Measurements from ENCODE around the gene BRSK1. TPM values are rescaled to one million over a fixed set of nuclear protein-coding genes. Genes with fewer than 3 reads are reported as not detected.

BRSK1 gene
- polyA plus RNA-seq, 1 donor from 2014 or later = 213 TPM

GRCh38 chr19:55300886-55301458 is 17.2 kb downstream of the BRSK1 start:
- Histone ChIP-seq H3K27ac (ENCODE audit: low read length) (no peak overlapping the region), H3F3A (ENCODE audit: insufficient read depth, low read length, poor library complexity, severe bottlenecking) (no peaks in the 10 kb centered on the region), H3K4me2 (ENCODE audit: low read length) (no peak overlapping the region), H3K36me3 (ENCODE audit: insufficient read depth, low read length) (no peaks in the 10 kb centered on the region), H3K79me2 (replicated peaks; ENCODE audit: insufficient read depth, low read length) (no peaks in the 10 kb centered on the region), H2AFZ (ENCODE audit: low read depth, low read length) (no peak overlapping the region), H3K9me3 (ENCODE audit: low read length) (no peaks in the 10 kb centered on the region), H3K9me2 (ENCODE audit: insufficient read depth, low read length) (no peaks in the 10 kb centered on the region), H3K9ac (ENCODE audit: low read length) (no peak overlapping the region), H4K20me1 (ENCODE audit: insufficient read depth) (no peaks in the 10 kb centered on the region), H3K4me3 (ENCODE audit: low read length) (no peak overlapping the region), H3K27me3 (ENCODE audit: insufficient read depth, low read depth, low read length) (no peaks in the 10 kb centered on the region)
- TF ChIP-seq REST (IDR thresholded peaks at IDR 0.05; ENCODE audit: borderline replicate concordance) (no peak), TAF1 (IDR thresholded peaks at IDR 0.05; ENCODE audit: low read depth) (no peak), POLR2AphosphoS5 (IDR thresholded peaks at IDR 0.05) (no peak), RAD21 (conservative IDR thresholded peaks at IDR 0.05) (no peak), SMC3 (conservative IDR thresholded peaks at IDR 0.05; ENCODE audit: poor library complexity) (no peak), EZH2 (IDR thresholded peaks at IDR 0.05; ENCODE audit: borderline replicate concordance, insufficient read depth, low read length, poor library complexity, severe bottlenecking) (no peak), EP300 (conservative IDR thresholded peaks at IDR 0.05; ENCODE audit: poor library complexity, severe bottlenecking) (no peak), CTCF (IDR thresholded peaks at IDR 0.05; ENCODE audit: poor library complexity, severe bottlenecking) (no peak)

GRCh38 chr19:55301459-55302317 is 17.9 kb downstream of the BRSK1 start:
- Histone ChIP-seq H3K79me2 (replicated peaks; ENCODE audit: insufficient read depth, low read length) (no peaks in the 10 kb centered on the region), H3F3A (ENCODE audit: insufficient read depth, low read length, poor library complexity, severe bottlenecking) (no peaks in the 10 kb centered on the region), H3K27ac (ENCODE audit: low read length) (no peak overlapping the region), H3K9me3 (ENCODE audit: low read length) (no peaks in the 10 kb centered on the region), H2AFZ (ENCODE audit: low read depth, low read length) (no peak overlapping the region), H3K27me3 (ENCODE audit: insufficient read depth, low read depth, low read length) (no peaks in the 10 kb centered on the region), H4K20me1 (ENCODE audit: insufficient read depth) (no peaks in the 10 kb centered on the region), H3K4me3 (ENCODE audit: low read length) (no peak overlapping the region), H3K4me2 (ENCODE audit: low read length) (no peak overlapping the region), H3K9me2 (ENCODE audit: insufficient read depth, low read length) (no peaks in the 10 kb centered on the region), H3K36me3 (ENCODE audit: insufficient read depth, low read length) (no peaks in the 10 kb centered on the region), H3K9ac (ENCODE audit: low read length) (no peak overlapping the region)
- TF ChIP-seq POLR2AphosphoS5 (IDR thresholded peaks at IDR 0.05) (peak; percentile 12), REST (IDR thresholded peaks at IDR 0.05; ENCODE audit: borderline replicate concordance) (no peak), RAD21 (conservative IDR thresholded peaks at IDR 0.05) (peak; percentile 82), TAF1 (IDR thresholded peaks at IDR 0.05; ENCODE audit: low read depth) (no peak), SMC3 (conservative IDR thresholded peaks at IDR 0.05; ENCODE audit: poor library complexity) (peak; percentile 89), CTCF (IDR thresholded peaks at IDR 0.05; ENCODE audit: poor library complexity, severe bottlenecking) (peak; percentile 94), EP300 (conservative IDR thresholded peaks at IDR 0.05; ENCODE audit: poor library complexity, severe bottlenecking) (no peak)

All from neural cell (in vitro differentiated cells).